CD14-positive monocyte (primary cell): ENCODE results near the gene EEA1. TPM values are rescaled to one million over a fixed set of nuclear protein-coding genes. Genes with fewer than 3 reads are reported as not detected.

ENCODE experiments used
- DNase-seq, 3 donors: peaks; one replicate each; pipeline ENCODE4 v3.0.0-alpha.2; 2011 to 2022
- H2AFZ ChIP-seq: 2 replicates; pipeline ENCODE4 v1.6.0; 2012; ENCODE audit warnings: mild to moderate bottlenecking, low read depth, low read length, inconsistent platforms; ENCODE audit not compliant: insufficient read depth, poor library complexity, severe bottlenecking
- H3K27ac ChIP-seq, 2 donors: 1 replicate in 1 of 2; 2 replicates in 1 of 2; pipeline ENCODE4 v1.5.1; 2012 to 2013; ENCODE audit warnings: low read length in 2 of 2, control low read depth in 1 of 2, inconsistent platforms in 1 of 2, low read depth in 1 of 2, mild to moderate bottlenecking in 1 of 2
- H3K27me3 ChIP-seq, 2 donors: one replicate each; pipeline versions ENCODE4 v1.6.0 to v1.6.1; 2011 to 2013; ENCODE audit warnings: low read length in 2 of 2; ENCODE audit not compliant: control insufficient read depth in 2 of 2, insufficient read depth in 2 of 2
- H3K36me3 ChIP-seq, 2 donors: replicated peaks in 1 of 2; 1 replicate in 1 of 2; 2 replicates in 1 of 2; pipeline versions ENCODE4 v1.5.1 to v1.6.1; 2012 to 2013; ENCODE audit warnings: low read length in 2 of 2, control low read depth in 1 of 2, inconsistent platforms in 1 of 2, mild to moderate bottlenecking in 1 of 2; ENCODE audit not compliant: insufficient read depth in 2 of 2, control insufficient read depth in 1 of 2
- H3K4me1 ChIP-seq, 2 donors: 1 replicate in 1 of 2; 2 replicates in 1 of 2; pipeline versions ENCODE4 v1.5.1 to v1.6.1; 2012 to 2013; ENCODE audit warnings: low read length in 2 of 2, control low read depth in 1 of 2, inconsistent platforms in 1 of 2, mild to moderate bottlenecking in 1 of 2, moderate library complexity in 1 of 2; ENCODE audit not compliant: insufficient read depth in 2 of 2, control insufficient read depth in 1 of 2
- H3K4me2 ChIP-seq: replicated peaks from 2 replicates; pipeline ENCODE3; 2012; ENCODE audit warnings: low read length, moderate library complexity, mild to moderate bottlenecking; ENCODE audit not compliant: poor library complexity, severe bottlenecking; ENCODE audit errors: extremely low read depth
- H3K4me3 ChIP-seq, 3 experiments: fragments of 200-600 bp in 1 of 3; sonication (generic) in 1 of 3; replicated peaks in 1 of 3; 1 replicate in 2 of 3; 2 replicates in 1 of 3; pipeline ENCODE4 v1.5.1; 2011 to 2013; ENCODE audit warnings: low read length in 3 of 3, mild to moderate bottlenecking in 3 of 3, control low read depth in 2 of 3, low read depth in 2 of 3, inconsistent platforms in 1 of 3, moderate library complexity in 1 of 3
- H3K79me2 ChIP-seq: 2 replicates; pipeline ENCODE4 v1.6.0; 2012; ENCODE audit warnings: mild to moderate bottlenecking, control low read depth, inconsistent platforms, low read length, moderate library complexity; ENCODE audit not compliant: insufficient read depth
- H3K9ac ChIP-seq: 2 replicates; pipeline ENCODE4 v1.6.0; 2017; ENCODE audit warnings: low read length, mild to moderate bottlenecking; ENCODE audit not compliant: insufficient read depth, poor library complexity, severe bottlenecking
- H3K9me3 ChIP-seq, 2 donors: replicated peaks in 1 of 2; 1 replicate in 1 of 2; 2 replicates in 1 of 2; pipeline versions ENCODE4 v1.5.1 to v1.6.1; 2012 to 2013; ENCODE audit warnings: low read length in 2 of 2, control low read depth in 1 of 2; ENCODE audit not compliant: control insufficient read depth in 1 of 2, insufficient read depth in 1 of 2
- H4K20me1 ChIP-seq: 2 replicates; pipeline ENCODE4 v1.6.0; 2012; ENCODE audit warnings: mild to moderate bottlenecking, low read length, control low read depth, moderate library complexity; ENCODE audit not compliant: insufficient read depth
- H3K27ac Mint-ChIP-seq, 7 donors: one replicate each; pipeline ENCODE4 v1.8.0; 2020; ENCODE audit warnings: mild to moderate bottlenecking in 7 of 7, mixed read lengths in 7 of 7, moderate library complexity in 6 of 7, inconsistent platforms in 2 of 7
- H3K27me3 Mint-ChIP-seq, 3 donors: one replicate each; pipeline ENCODE4 v1.8.0; 2021 to 2022; ENCODE audit warnings: low read depth in 3 of 3, mild to moderate bottlenecking in 3 of 3, mixed read lengths in 3 of 3, moderate library complexity in 3 of 3, inconsistent platforms in 1 of 3
- H3K36me3 Mint-ChIP-seq, 2 donors: one replicate each; pipeline ENCODE4 v1.8.0; 2020; ENCODE audit warnings: mixed read lengths in 2 of 2, inconsistent platforms in 1 of 2, mild to moderate bottlenecking in 1 of 2
- H3K4me1 Mint-ChIP-seq: one replicate; pipeline ENCODE4 v1.8.0; 2020; ENCODE audit warnings: mild to moderate bottlenecking, mixed read lengths
- H3K4me3 Mint-ChIP-seq, 2 donors: one replicate each; pipeline ENCODE4 v1.8.0; 2020; ENCODE audit warnings: mild to moderate bottlenecking in 2 of 2, mixed read lengths in 2 of 2, moderate library complexity in 1 of 2
- H3K9me3 Mint-ChIP-seq, 7 donors: one replicate each; pipeline ENCODE4 v1.8.0; 2020 to 2022; ENCODE audit warnings: mixed read lengths in 7 of 7, mild to moderate bottlenecking in 6 of 7, moderate library complexity in 6 of 7, inconsistent platforms in 2 of 7
- WGBS: methylation state at CpG from one replicate; pipeline ENCODE4 v1.1.5; 2013; ENCODE audit warnings: missing lambda C conversion rate; ENCODE audit not compliant: insufficient coverage; 5-methylcytosine and 5-hydroxymethylcytosine counted together
- intact Hi-C, 2 donors: fragments of 100-400 bp; cut with micrococcal nuclease; formaldehyde crosslinking; loops; one replicate each; pipeline versions ENCODE4 v1.15.0 to v1.15.1; 2023
- polyA plus RNA-seq, 3 donors: library from polyadenylated mRNA; depleted of rRNA in 1 of 3; unstranded in 2 of 3; stranded (reverse) in 1 of 3; fragments of 300-500 nt in 2 of 3; fragments of >200 nt in 1 of 3; fragmentation: Illumina TruSeq in 2 of 3; gene quantifications; 1 replicate in 2 of 3; 2 replicates in 1 of 3; pipeline ENCODE4 v1.2.3, GENCODE V29; 2012 to 2021
- TF ChIP-seq, protein P1 (sequence below): fragments of 200-600 bp; IDR thresholded peaks from one replicate; pipeline ENCODE4 v1.8.0; 2022; ENCODE audit warnings: antibody characterized with exemption, mild to moderate bottlenecking

EEA1 gene
- polyA plus RNA-seq, 3 donors: 3.0 to 10.7 (median 3.6) TPM

DNA sequence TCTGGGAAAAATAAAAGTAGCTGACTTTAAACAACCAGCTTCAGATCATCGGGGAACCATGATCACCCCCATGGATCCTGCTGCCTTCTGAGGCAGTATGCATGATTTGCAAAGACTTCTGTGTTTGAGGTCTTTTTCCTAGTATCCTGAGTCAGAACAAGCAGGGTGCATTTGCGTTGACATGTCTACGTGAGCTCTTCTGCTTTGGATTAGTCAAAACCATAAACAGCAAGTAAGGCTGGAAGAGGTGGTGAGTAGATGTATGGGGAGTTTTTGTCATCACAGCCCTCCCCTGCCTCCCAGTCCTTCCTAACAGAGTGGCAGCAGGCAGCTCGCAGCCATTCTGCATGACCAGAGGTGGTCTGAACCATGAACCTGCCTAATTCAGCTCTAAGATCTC lies 202.2 kb downstream of the EEA1 start:
- intact Hi-C loops: no loop called here
- no peak overlapping the region for H3K4me3 Mint-ChIP-seq

DNA sequence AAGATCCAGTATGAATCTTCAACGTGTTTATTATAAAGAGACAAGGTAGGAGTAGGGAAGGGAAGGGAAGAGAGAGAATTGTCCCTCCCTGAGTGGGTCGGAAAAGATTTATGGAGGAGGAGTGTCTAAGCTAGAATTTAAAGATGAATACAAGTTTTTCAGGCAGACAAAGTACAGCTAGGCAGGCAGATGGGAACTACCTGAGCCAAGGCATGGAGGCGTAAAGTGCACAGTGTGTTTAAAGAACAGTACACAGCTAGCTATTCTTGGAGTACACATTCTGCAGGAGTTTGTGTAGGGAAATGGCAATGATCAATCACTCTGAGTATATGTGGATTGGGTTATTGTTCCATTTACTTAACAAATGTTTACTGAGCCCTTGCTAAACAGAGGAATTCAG lies 206.2 kb downstream of the EEA1 start:
- H3K36me3 Mint-ChIP-seq: no peaks in the 10 kb centered on the region
- DNase-seq: no peak
- peaks cover 0 to 8% (median 5%) of the 10 kb centered on the region in 3 donors for H3K27me3 Mint-ChIP-seq
- H3K4me3 Mint-ChIP-seq: no peak overlapping the region
- intact Hi-C loops: no loop called here
- H3K36me3 ChIP-seq: no peaks in the 10 kb centered on the region
- WGBS: 89% methylated on average over 2 of the region's 3 CpGs
- no peak overlapping the region for H3K27ac ChIP-seq
- no peaks in the 10 kb centered on the region for H3K27me3 ChIP-seq
- no peak overlapping the region for H3K27ac Mint-ChIP-seq
- H2AFZ ChIP-seq: no peak overlapping the region
- H3K9ac ChIP-seq: no peak overlapping the region
- H3K9me3 Mint-ChIP-seq: peaks cover 3 to 9% (median 7%) of the 10 kb centered on the region in 7 donors
- peaks cover under 1% of the 10 kb centered on the region for H3K4me1 Mint-ChIP-seq
- H4K20me1 ChIP-seq: no peaks in the 10 kb centered on the region
- H3K9me3 ChIP-seq: peaks cover 0 to 2% of the 10 kb centered on the region in 2 donors
- H3K4me3 ChIP-seq: no peak overlapping the region
- no peak overlapping the region for H3K4me2 ChIP-seq
- TF ChIP-seq, protein P1, sequence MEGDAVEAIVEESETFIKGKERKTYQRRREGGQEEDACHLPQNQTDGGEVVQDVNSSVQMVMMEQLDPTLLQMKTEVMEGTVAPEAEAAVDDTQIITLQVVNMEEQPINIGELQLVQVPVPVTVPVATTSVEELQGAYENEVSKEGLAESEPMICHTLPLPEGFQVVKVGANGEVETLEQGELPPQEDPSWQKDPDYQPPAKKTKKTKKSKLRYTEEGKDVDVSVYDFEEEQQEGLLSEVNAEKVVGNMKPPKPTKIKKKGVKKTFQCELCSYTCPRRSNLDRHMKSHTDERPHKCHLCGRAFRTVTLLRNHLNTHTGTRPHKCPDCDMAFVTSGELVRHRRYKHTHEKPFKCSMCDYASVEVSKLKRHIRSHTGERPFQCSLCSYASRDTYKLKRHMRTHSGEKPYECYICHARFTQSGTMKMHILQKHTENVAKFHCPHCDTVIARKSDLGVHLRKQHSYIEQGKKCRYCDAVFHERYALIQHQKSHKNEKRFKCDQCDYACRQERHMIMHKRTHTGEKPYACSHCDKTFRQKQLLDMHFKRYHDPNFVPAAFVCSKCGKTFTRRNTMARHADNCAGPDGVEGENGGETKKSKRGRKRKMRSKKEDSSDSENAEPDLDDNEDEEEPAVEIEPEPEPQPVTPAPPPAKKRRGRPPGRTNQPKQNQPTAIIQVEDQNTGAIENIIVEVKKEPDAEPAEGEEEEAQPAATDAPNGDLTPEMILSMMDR: no peak
- no peaks in the 10 kb centered on the region for H3K4me1 ChIP-seq
- H3K79me2 ChIP-seq: no peaks in the 10 kb centered on the region

More for the DNA sequence above, 202.2 kb downstream of the EEA1 start:
- 100% methylated on average over 1 of the region's 4 CpGs for WGBS
- DNase-seq: no peak
- H3K4me1 ChIP-seq: no peaks in the 10 kb centered on the region
- no peaks in the 10 kb centered on the region for H4K20me1 ChIP-seq
- Mint-ChIP-seq H3K9me3 (peaks cover 3 to 9% (median 7%) of the 10 kb centered on the region in 7 donors), H3K36me3 (no peaks in the 10 kb centered on the region), H3K27ac (no peak overlapping the region), H3K27me3 (peaks cover 0 to 5% (median 5%) of the 10 kb centered on the region in 3 donors), H3K4me1 (peaks cover 4% of the 10 kb centered on the region)
- no peaks in the 10 kb centered on the region for H3K27me3 ChIP-seq
- no peak overlapping the region for H3K27ac ChIP-seq
- H2AFZ ChIP-seq: no peak overlapping the region
- H3K4me2 ChIP-seq: no peak overlapping the region
- H3K4me3 ChIP-seq: no peak overlapping the region
- no peaks in the 10 kb centered on the region for H3K36me3 ChIP-seq
- H3K79me2 ChIP-seq: no peaks in the 10 kb centered on the region
- no peak overlapping the region for H3K9ac ChIP-seq
- peaks cover 0 to 2% of the 10 kb centered on the region in 2 donors for H3K9me3 ChIP-seq
- TF ChIP-seq, protein P1: no peak
